Measurements from ENCODE around the gene CACNA1C. TPM values are rescaled to one million over a fixed set of nuclear protein-coding genes. Genes with fewer than 3 reads are reported as not detected.

The CACNA1C gene
- total RNA-seq, 1 donor from 2014 or later: 1.3 TPM

DNA sequence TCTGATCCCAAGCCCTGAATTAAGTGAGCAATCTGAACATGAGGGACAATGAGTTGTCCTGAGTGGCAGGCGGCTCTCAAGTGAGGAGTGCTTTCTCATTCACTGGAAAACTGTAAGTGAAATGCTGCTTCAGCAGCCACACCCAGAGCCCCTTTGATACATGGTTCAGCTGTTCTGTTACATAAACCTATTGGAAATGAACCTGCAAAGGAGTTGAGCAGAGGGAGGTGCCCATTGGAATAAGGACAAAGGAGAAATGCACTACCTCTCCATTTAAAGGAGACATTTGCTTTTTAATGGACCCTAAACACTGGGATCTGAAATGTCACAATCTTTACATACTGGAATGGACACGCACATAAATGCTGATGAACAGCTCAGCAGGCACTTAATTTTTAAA lies 169.9 kb downstream of the CACNA1C start:
- no peaks in the 10 kb centered on the region for H3K36me3 ChIP-seq (ENCODE audit: control insufficient read depth, insufficient read depth, low read length)
- H3K27me3 ChIP-seq (ENCODE audit: control insufficient read depth, insufficient read depth, low read length): peaks cover 2% of the 10 kb centered on the region
- TF ChIP-seq, protein P1, sequence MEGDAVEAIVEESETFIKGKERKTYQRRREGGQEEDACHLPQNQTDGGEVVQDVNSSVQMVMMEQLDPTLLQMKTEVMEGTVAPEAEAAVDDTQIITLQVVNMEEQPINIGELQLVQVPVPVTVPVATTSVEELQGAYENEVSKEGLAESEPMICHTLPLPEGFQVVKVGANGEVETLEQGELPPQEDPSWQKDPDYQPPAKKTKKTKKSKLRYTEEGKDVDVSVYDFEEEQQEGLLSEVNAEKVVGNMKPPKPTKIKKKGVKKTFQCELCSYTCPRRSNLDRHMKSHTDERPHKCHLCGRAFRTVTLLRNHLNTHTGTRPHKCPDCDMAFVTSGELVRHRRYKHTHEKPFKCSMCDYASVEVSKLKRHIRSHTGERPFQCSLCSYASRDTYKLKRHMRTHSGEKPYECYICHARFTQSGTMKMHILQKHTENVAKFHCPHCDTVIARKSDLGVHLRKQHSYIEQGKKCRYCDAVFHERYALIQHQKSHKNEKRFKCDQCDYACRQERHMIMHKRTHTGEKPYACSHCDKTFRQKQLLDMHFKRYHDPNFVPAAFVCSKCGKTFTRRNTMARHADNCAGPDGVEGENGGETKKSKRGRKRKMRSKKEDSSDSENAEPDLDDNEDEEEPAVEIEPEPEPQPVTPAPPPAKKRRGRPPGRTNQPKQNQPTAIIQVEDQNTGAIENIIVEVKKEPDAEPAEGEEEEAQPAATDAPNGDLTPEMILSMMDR (IDR thresholded peaks at IDR 0.05; ENCODE audit: insufficient read depth, low read length, poor library complexity, severe bottlenecking): no peak
- DNase-seq (ENCODE audit: low read depth): no peak
- no peak overlapping the region for H3K4me3 ChIP-seq (ENCODE audit: low read depth, low read length)

DNA sequence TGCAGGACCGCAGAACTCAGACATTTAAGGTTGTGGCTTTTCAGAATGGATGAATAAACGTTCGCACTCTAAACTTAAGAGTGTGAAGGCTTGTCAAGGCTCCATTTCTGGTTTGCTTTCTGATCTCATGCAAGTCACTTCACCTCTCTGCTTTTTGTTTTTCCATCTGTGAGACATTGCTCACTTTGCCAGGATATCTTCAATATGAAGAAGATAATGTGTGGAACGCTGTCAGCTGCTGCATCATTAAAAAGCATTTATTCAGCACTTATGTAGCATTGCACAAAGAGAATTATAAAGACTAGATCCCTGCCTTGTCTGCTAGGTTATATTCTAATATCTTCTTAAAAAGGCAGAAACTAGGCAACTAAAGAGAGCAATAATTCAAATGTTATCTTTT lies 172.2 kb downstream of the CACNA1C start:
- Histone ChIP-seq H3K36me3 (ENCODE audit: control insufficient read depth, insufficient read depth, low read length) (no peaks in the 10 kb centered on the region), H3K4me3 (ENCODE audit: low read depth, low read length) (no peak overlapping the region), H3K27me3 (ENCODE audit: control insufficient read depth, insufficient read depth, low read length) (no peaks in the 10 kb centered on the region)
- TF ChIP-seq, protein P1 (IDR thresholded peaks at IDR 0.05; ENCODE audit: insufficient read depth, low read length, poor library complexity, severe bottlenecking): no peak
- DNase-seq (ENCODE audit: low read depth): no peak

- TF ChIP-seq, protein P1 (IDR thresholded peaks at IDR 0.05; ENCODE audit: insufficient read depth, low read length, poor library complexity, severe bottlenecking): no peak
- Histone ChIP-seq H3K36me3 (ENCODE audit: control insufficient read depth, insufficient read depth, low read length) (no peaks in the 10 kb centered on the region), H3K4me3 (ENCODE audit: low read depth, low read length) (no peak overlapping the region), H3K27me3 (ENCODE audit: control insufficient read depth, insufficient read depth, low read length) (no peaks in the 10 kb centered on the region)
- no peak for DNase-seq (ENCODE audit: low read depth)
These were observed 172.9 kb downstream of the CACNA1C start for GRCh38 chr12:2225696-2226095.

DNA sequence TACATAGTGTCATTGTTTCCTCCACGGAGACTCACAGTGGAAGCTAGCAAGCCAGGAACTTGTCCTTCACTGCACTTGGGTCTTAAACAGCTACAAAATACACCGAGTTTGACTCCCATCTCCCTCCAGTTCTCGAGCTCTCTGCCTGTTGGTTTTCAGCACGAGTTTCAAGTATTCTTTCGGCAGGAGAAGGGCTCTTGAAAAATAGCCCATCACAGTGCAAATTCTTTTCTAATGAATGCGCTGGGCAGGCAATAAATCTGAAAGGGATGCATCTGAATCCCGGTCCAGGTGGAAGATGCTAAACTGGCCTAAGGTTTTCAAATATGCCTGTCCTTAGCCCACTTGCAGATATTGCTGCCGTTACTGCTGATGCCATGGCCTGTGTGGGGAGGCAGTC lies 173.9 kb downstream of the CACNA1C start:
- Histone ChIP-seq H3K4me3 (ENCODE audit: low read depth, low read length) (no peak overlapping the region), H3K27me3 (ENCODE audit: control insufficient read depth, insufficient read depth, low read length) (no peaks in the 10 kb centered on the region), H3K36me3 (ENCODE audit: control insufficient read depth, insufficient read depth, low read length) (no peaks in the 10 kb centered on the region)
- no peak for DNase-seq (ENCODE audit: low read depth)
- TF ChIP-seq, protein P1 (IDR thresholded peaks at IDR 0.05; ENCODE audit: insufficient read depth, low read length, poor library complexity, severe bottlenecking): no peak

DNA sequence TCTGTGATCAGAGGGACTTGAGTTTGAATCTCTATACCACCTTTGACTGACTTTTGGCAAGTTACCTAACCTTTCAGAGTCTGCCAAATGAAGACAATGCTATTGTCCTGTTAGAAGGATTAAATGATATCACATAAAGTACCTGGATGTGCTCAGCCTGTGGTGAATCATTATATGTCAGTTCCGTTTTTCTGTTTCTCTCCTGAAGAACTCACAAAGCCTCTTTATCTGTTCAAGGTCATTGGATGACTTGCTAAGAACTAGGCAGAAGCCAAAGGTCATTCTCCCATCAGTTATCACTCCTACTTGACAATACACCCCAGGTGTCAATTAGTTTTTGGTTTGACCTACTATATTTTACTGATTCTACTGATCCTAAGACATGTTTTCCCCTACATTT lies 174.6 kb downstream of the CACNA1C start:
- Histone ChIP-seq H3K4me3 (ENCODE audit: low read depth, low read length) (no peak overlapping the region), H3K27me3 (ENCODE audit: control insufficient read depth, insufficient read depth, low read length) (no peaks in the 10 kb centered on the region), H3K36me3 (ENCODE audit: control insufficient read depth, insufficient read depth, low read length) (no peaks in the 10 kb centered on the region)
- TF ChIP-seq, protein P1 (IDR thresholded peaks at IDR 0.05; ENCODE audit: insufficient read depth, low read length, poor library complexity, severe bottlenecking): no peak
- DNase-seq (ENCODE audit: low read depth): no peak

DNA sequence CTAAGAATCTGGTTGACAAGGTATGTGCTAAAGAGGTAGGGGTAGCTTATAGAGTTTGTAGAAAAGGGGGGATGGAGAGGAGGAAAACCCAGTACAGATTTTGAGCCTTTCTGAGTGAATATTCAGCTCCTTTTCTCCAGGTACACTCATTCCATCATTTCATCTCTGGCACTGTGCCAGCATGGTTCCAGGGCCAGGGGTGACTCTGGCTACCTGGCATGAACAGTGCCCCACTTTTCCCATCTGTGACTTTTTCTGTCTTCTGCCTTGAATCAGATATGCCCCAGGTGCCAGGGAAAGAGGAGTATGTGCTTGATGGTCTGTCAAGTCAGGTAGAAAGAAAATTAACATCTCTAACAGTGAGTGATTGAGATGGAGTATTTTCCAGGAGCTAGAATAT lies 175.7 kb downstream of the CACNA1C start:
- Histone ChIP-seq H3K36me3 (ENCODE audit: control insufficient read depth, insufficient read depth, low read length) (no peaks in the 10 kb centered on the region), H3K27me3 (ENCODE audit: control insufficient read depth, insufficient read depth, low read length) (no peaks in the 10 kb centered on the region), H3K4me3 (ENCODE audit: low read depth, low read length) (no peak overlapping the region)
- no peak for DNase-seq (ENCODE audit: low read depth)
- TF ChIP-seq, protein P1 (IDR thresholded peaks at IDR 0.05; ENCODE audit: insufficient read depth, low read length, poor library complexity, severe bottlenecking): no peak

All from kidney epithelial cell (primary cell).